HCT116 (cell line): ENCODE results near the gene SH3BP1. TPM values are rescaled to one million over a fixed set of nuclear protein-coding genes. Genes with fewer than 3 reads are reported as not detected.

ENCODE experiments used
- ATAC-seq: fragments of 200-7000 bp; cut with Tn5 transposase; 2 replicates; pipeline ENCODE4 v1.9.1; 2020; ENCODE audit warnings: mild to moderate bottlenecking, moderate library complexity
- BruUV-seq: library from RNA; stranded (reverse); fragments of 400-500 nt; replicated peaks from 2 replicates; lab custom pipeline; 2021; lab: Mats Ljungman, UMichigan
- CTCF ChIA-PET: fragments of 300-600 bp; sonication (Branson Sonifier 250); formaldehyde crosslinking; loops from one replicate; lab custom pipeline; 2021; ENCODE audit warnings: antibody characterized with exemption; lab: Charles Lee
- POLR2A ChIA-PET: fragments of 300-600, 350-600 bp; sonication (Branson Sonifier 250); formaldehyde crosslinking; loops from one replicate; lab custom pipeline; 2021; ENCODE audit warnings: antibody characterized with exemption; lab: Charles Lee
- RAD21 ChIA-PET, 2 experiments: fragments of 300-600 bp; sonication (Branson Sonifier 250); formaldehyde crosslinking; loops; one replicate each; lab custom pipeline; 2023; ENCODE audit warnings: low total read pairs in 2 of 2; ENCODE audit not compliant: uncharacterized antibody in 2 of 2, unreplicated experiment in 2 of 2, low non-redundant PET in 1 of 2; lab: Charles Lee
- DNase-seq: peaks from one replicate; pipeline ENCODE4 v3.0.0-alpha.2; 2010; ENCODE audit warnings: low read depth, low spot score
- H2AFZ ChIP-seq: fragments of 200-600 bp; shearing (Covaris generic), sonication (generic); 2 replicates; pipeline ENCODE4 v1.6.1; 2017; ENCODE audit warnings: low read depth, mixed run types, mixed read lengths, antibody characterized with exemption, low read length; ENCODE audit not compliant: poor library complexity, severe bottlenecking
- H3K27ac ChIP-seq: 2 replicates; pipeline ENCODE4 v1.5.1; 2012; ENCODE audit warnings: low read depth, low read length
- H3K27me3 ChIP-seq: fragments of 200-600 bp; sonication (generic); 2 replicates; pipeline ENCODE4 v1.6.1; 2016; ENCODE audit warnings: mixed run types, low read length, mixed read lengths; ENCODE audit not compliant: insufficient read depth
- H3K36me3 ChIP-seq, 2 experiments: fragments of 200-500 bp in 1 of 2; fragments of 200-600 bp in 1 of 2; sonication (Bioruptor generic) in 1 of 2; sonication (generic) in 1 of 2; 2 replicates each; pipeline versions ENCODE4 v1.5.1 to v1.6.1; 2014 to 2016; ENCODE audit warnings: low read length in 2 of 2, inconsistent platforms in 1 of 2, mixed read lengths in 1 of 2, mixed run types in 1 of 2; ENCODE audit not compliant: insufficient read depth in 2 of 2, control insufficient read depth in 1 of 2
- H3K4me1 ChIP-seq, 2 experiments: fragments of 200-600 bp in 1 of 2; sonication (generic) in 1 of 2; 2 replicates each; pipeline versions ENCODE4 v1.5.1 to v1.6.1; 2012 to 2017; ENCODE audit warnings: low read length in 2 of 2, inconsistent platforms in 1 of 2, mild to moderate bottlenecking in 1 of 2, mixed read lengths in 1 of 2, mixed run types in 1 of 2, moderate library complexity in 1 of 2; ENCODE audit not compliant: insufficient read depth in 2 of 2, control insufficient read depth in 1 of 2
- H3K4me2 ChIP-seq: fragments of 200-600 bp; sonication (generic); 2 replicates; pipeline ENCODE4 v1.6.1; 2017; ENCODE audit warnings: mixed run types, low read length, mixed read lengths
- H3K4me3 ChIP-seq, 2 experiments: fragments of 200-600 bp in 1 of 2; sonication (generic) in 1 of 2; replicated peaks in 1 of 2; 2 replicates each; pipeline ENCODE4 v1.5.1; 2011 to 2016; ENCODE audit warnings: low read length in 2 of 2, control low read depth in 1 of 2, low read depth in 1 of 2, mild to moderate bottlenecking in 1 of 2, mixed read lengths in 1 of 2, mixed run types in 1 of 2
- H3K79me2 ChIP-seq: fragments of 200-600 bp; sonication (generic); 2 replicates; pipeline ENCODE4 v1.6.1; 2017; ENCODE audit warnings: mild to moderate bottlenecking, mixed run types, low read length, moderate library complexity, mixed read lengths; ENCODE audit not compliant: insufficient read depth
- H3K9ac ChIP-seq: fragments of 200-600 bp; sonication (generic); 2 replicates; pipeline ENCODE4 v1.6.1; 2016; ENCODE audit warnings: low read length, mixed read lengths
- H3K9me2 ChIP-seq: fragments of 200-600 bp; sonication (generic), shearing (Covaris generic); 2 replicates; pipeline ENCODE4 v1.6.1; 2017; ENCODE audit warnings: mixed run types, mild to moderate bottlenecking, moderate library complexity; ENCODE audit not compliant: insufficient read depth
- H3K9me3 ChIP-seq, 2 experiments: fragments of 200-500 bp in 1 of 2; fragments of 200-600 bp in 1 of 2; sonication (Bioruptor generic) in 1 of 2; sonication (generic) in 1 of 2; 2 replicates each; pipeline ENCODE4 v1.6.1; 2014 to 2017; ENCODE audit warnings: low read length in 2 of 2, mixed read lengths in 2 of 2, inconsistent platforms in 1 of 2, low read depth in 1 of 2, mild to moderate bottlenecking in 1 of 2, mixed run types in 1 of 2, moderate library complexity in 1 of 2; ENCODE audit not compliant: control insufficient read depth in 1 of 2, insufficient read depth in 1 of 2
- H4K20me1 ChIP-seq: fragments of 200-600 bp; sonication (generic), shearing (Covaris generic); 2 replicates; pipeline ENCODE4 v1.6.1; 2017; ENCODE audit warnings: mixed run types, mild to moderate bottlenecking, moderate library complexity; ENCODE audit not compliant: insufficient read depth
- CBX3 ChIP-seq: IDR thresholded peaks from 2 replicates; pipeline ENCODE4 v1.6.1; 2012; ENCODE audit warnings: low read depth
- CEBPB ChIP-seq: IDR thresholded peaks from 2 replicates; pipeline ENCODE4 v1.6.1; 2012; ENCODE audit warnings: low read depth
- CTCF ChIP-seq, 3 experiments: fragments of 200-600 bp in 1 of 3; sonication (generic) in 1 of 3; IDR thresholded peaks in 2 of 3; conservative IDR thresholded peaks in 1 of 3; 2 replicates each; pipeline ENCODE4 v1.5.1; 2012 to 2017; ENCODE audit warnings: low read depth in 2 of 3, low read length in 2 of 3, antibody characterized with exemption in 1 of 3, borderline replicate concordance in 1 of 3, control low read depth in 1 of 3, mild to moderate bottlenecking in 1 of 3, mixed read lengths in 1 of 3, mixed run types in 1 of 3, moderate library complexity in 1 of 3; ENCODE audit not compliant: insufficient read depth in 1 of 3
- ELF1 ChIP-seq: IDR thresholded peaks from 2 replicates; pipeline ENCODE4 v1.6.1; 2012; ENCODE audit warnings: low read depth, borderline replicate concordance
- EZH2 ChIP-seq: fragments of 200-600 bp; sonication (generic); IDR thresholded peaks from 2 replicates; pipeline ENCODE4 v1.6.1; 2017; ENCODE audit warnings: antibody characterized with exemption, mixed run types
- EZH2phosphoT487 ChIP-seq: fragments of 200-600 bp; IDR thresholded peaks from 2 replicates; pipeline ENCODE4 v1.6.1; 2018; ENCODE audit warnings: antibody characterized with exemption, borderline replicate concordance
- FOSL1 ChIP-seq: IDR thresholded peaks from 2 replicates; pipeline ENCODE4 v1.6.1; 2012; ENCODE audit warnings: low read depth
- JUND ChIP-seq: IDR thresholded peaks from 2 replicates; pipeline ENCODE4 v1.6.1; 2012
- POLR2A ChIP-seq: IDR thresholded peaks from 2 replicates; pipeline ENCODE4 v1.7.0; 2011; ENCODE audit warnings: borderline replicate concordance; ENCODE audit not compliant: insufficient read depth, insufficient read length; ENCODE audit errors: extremely low read depth
- RAD21 ChIP-seq: IDR thresholded peaks from 2 replicates; pipeline ENCODE4 v1.6.1; 2012; ENCODE audit warnings: low read depth, mild to moderate bottlenecking
- TCF7L2 ChIP-seq: IDR thresholded peaks from 2 replicates; pipeline ENCODE4 v1.7.0; 2011; ENCODE audit warnings: borderline replicate concordance, inconsistent platforms; ENCODE audit not compliant: insufficient read depth, insufficient read length; ENCODE audit errors: extremely low read depth
- YY1 ChIP-seq: IDR thresholded peaks from 2 replicates; pipeline ENCODE4 v1.6.1; 2011; ENCODE audit warnings: low read length, low read depth, moderate library complexity, mild to moderate bottlenecking; ENCODE audit not compliant: insufficient replicate concordance; ENCODE audit errors: extremely low read depth
- ZBTB33 ChIP-seq: IDR thresholded peaks from 2 replicates; pipeline ENCODE4 v1.6.1; 2011; ENCODE audit warnings: mild to moderate bottlenecking, low read length, moderate library complexity; ENCODE audit not compliant: insufficient replicate concordance; ENCODE audit errors: extremely low read depth
- ZFX ChIP-seq: fragments of 450-650 bp; IDR thresholded peaks from 2 replicates; pipeline ENCODE4 v1.6.1; 2017
- ZNF274 ChIP-seq: fragments of 200-500 bp; sonication (Bioruptor generic); IDR thresholded peaks from 2 replicates; pipeline ENCODE4 v1.6.1; 2014; ENCODE audit warnings: mild to moderate bottlenecking, low read depth, low read length, inconsistent platforms
- intact Hi-C: fragments of 100-400 bp; cut with micrococcal nuclease; formaldehyde crosslinking; loops from 2 replicates; pipeline ENCODE4 v1.10.0; 2022
- total RNA-seq: library from RNA; stranded (reverse); gene quantifications from one replicate; pipeline ENCODE4 v1.2.1, GENCODE V29; 2021; ENCODE audit not compliant: unreplicated experiment
- TF ChIP-seq, protein P1 (sequence below): IDR thresholded peaks from 2 replicates; pipeline ENCODE4 v1.6.1; 2012; ENCODE audit warnings: low read depth

SH3BP1 gene
- total RNA-seq, 1 experiment from 2014 or later, result 48.4 TPM

DNA sequence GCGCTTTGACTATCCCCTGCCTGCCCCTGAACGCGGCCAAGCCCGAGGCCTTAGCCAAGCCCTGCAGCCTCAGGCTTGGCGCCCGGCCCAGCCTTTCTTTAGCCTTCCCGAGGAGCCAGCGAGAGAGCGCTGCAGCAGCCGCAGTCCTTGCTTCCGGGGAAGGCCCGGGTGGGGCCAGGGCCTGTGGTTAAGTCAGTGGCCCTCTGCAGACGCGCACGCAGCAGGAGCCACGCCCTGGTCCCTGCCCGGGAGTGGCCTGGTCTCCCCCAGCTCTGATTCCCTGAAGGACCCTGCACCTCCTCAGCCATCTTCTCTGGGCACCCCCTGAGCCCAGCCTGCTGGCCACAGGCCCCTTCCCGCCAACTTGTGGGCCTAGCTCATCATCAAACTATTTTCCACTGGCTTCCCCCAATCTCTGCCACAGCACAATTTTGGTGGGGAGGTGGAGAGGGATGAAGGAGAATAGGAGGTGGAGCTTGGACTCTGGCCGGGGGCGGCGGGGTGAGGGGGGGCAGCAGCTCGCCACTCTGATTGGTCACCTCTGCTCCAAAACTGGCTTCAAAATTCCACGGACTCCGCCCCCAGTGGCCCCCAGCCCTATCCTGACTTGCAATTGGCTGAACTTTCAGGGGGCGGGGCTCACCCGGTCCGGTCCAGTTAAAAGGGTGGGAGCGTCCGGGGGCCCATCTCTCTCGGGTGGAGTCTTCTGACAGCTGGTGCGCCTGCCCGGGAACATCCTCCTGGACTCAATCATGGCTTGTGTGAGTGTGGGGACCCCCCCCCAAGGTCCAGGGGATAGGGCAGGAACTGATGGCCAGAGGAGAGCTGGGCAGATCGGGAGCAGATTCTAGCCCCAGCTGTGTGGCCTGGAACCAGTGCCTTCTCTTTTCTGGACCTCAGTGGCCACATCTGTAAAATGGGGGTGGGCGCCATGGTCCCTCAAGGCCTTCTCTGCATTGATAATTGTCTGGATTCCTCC lies 35.8 kb downstream of the SH3BP1 start, which contains the start of gene LGALS1:
TSS of gene LGALS1 (plus strand) at position 686 of the 979 bp plus-strand sequence. CDS start at position 753, 67 bp downstream.
- ChIA-PET CTCF (interaction anchor here (0.5 to 1.9 kb wide), 8 partner anchors 9 to 131 kb away, joined by 3 to 21 read pairs (median 5); partner anchors contain the start of genes GGA1 and PDXP), POLR2A (interaction anchor here (0.6 to 4.6 kb wide), 25 partner anchors 11 to 974 kb away, joined by 3 to 71 read pairs (median 4); partner anchors contain the start of genes GCAT, GGA1, NOL12 and PDXP), RAD21 (interaction anchor here in 1 of 2 experiments (1.5 kb wide), 1 partner anchor 17 kb away, joined by 3 read pairs; the partner anchor contains the start of gene PDXP)
- H3K36me3 ChIP-seq, result peaks cover 5 to 11% of the 10 kb centered on the region in 2 experiments; a peak in 3 of 4 replicates
- peaks cover 13% of the 10 kb centered on the region; the same call in 1 of the 2 replicates for H3K79me2 ChIP-seq
- no peak within 1 kb of the TSS for H2AFZ ChIP-seq
- no peaks in the 10 kb centered on the region for H4K20me1 ChIP-seq
- ATAC-seq (peak; percentile 83), DNase-seq (peak; percentile 92)
- intact Hi-C loops, result no loop called here
- H3K27ac ChIP-seq, result peak within 1 kb of the TSS; percentile 97
- no peaks in the 10 kb centered on the region for H3K27me3 ChIP-seq
- H3K9me3 ChIP-seq, result no peaks in the 10 kb centered on the region
- H3K4me1 ChIP-seq, result peaks cover 35 to 61% of the 10 kb centered on the region in 2 experiments
- peak within 1 kb of the TSS; percentile 67 for H3K9ac ChIP-seq
- BruUV-seq, result no TSS peak
- H3K4me3 ChIP-seq, result peak within 1 kb of the TSS; percentile 71 to 86
- H3K9me2 ChIP-seq, result no peaks in the 10 kb centered on the region
- H3K4me2 ChIP-seq, result peak within 1 kb of the TSS; percentile 98
- TF ChIP-seq FOSL1 (no peak), CBX3 (no peak), POLR2A (peak; percentile 73), ZBTB33 (no peak), EZH2phosphoT487 (no peak), CTCF (IDR thresholded peaks at IDR 0.05 in 2 of 3, conservative IDR thresholded peaks at IDR 0.05 in 1 of 3; ENCODE audit: borderline replicate concordance in 1 of 3, insufficient read depth in 1 of 3, low read depth in 2 of 3, low read length in 2 of 3) (0 out of 6 replicates have a peak, but pooled peaks of 1 of the 3 experiments have one; percentile 11), JUND (no peak), RAD21 (no peak), TCF7L2 (no peak), ZFX (peak; percentile 63; the same call in 1 of the 2 replicates), EZH2 (no peak), CEBPB (no peak), ZNF274 (no peak), YY1 (peak; percentile 35), ELF1 (no peak)
- TF ChIP-seq, protein P1, sequence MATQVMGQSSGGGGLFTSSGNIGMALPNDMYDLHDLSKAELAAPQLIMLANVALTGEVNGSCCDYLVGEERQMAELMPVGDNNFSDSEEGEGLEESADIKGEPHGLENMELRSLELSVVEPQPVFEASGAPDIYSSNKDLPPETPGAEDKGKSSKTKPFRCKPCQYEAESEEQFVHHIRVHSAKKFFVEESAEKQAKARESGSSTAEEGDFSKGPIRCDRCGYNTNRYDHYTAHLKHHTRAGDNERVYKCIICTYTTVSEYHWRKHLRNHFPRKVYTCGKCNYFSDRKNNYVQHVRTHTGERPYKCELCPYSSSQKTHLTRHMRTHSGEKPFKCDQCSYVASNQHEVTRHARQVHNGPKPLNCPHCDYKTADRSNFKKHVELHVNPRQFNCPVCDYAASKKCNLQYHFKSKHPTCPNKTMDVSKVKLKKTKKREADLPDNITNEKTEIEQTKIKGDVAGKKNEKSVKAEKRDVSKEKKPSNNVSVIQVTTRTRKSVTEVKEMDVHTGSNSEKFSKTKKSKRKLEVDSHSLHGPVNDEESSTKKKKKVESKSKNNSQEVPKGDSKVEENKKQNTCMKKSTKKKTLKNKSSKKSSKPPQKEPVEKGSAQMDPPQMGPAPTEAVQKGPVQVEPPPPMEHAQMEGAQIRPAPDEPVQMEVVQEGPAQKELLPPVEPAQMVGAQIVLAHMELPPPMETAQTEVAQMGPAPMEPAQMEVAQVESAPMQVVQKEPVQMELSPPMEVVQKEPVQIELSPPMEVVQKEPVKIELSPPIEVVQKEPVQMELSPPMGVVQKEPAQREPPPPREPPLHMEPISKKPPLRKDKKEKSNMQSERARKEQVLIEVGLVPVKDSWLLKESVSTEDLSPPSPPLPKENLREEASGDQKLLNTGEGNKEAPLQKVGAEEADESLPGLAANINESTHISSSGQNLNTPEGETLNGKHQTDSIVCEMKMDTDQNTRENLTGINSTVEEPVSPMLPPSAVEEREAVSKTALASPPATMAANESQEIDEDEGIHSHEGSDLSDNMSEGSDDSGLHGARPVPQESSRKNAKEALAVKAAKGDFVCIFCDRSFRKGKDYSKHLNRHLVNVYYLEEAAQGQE, result no peak
